PC-9 (cell line): ENCODE measurements around the gene PIP5K1B. TPM values are rescaled to one million over a fixed set of nuclear protein-coding genes. Genes with fewer than 3 reads are reported as not detected.

Experiments used
- BruUV-seq: library from RNA; stranded (reverse); fragments of 400-500 nt; replicated peaks from 2 replicates; lab custom pipeline; 2021; lab: Mats Ljungman, UMichigan
- CTCF ChIA-PET: fragments of 300-600 bp; sonication (Branson Sonifier 250); formaldehyde crosslinking; loops from one replicate; lab custom pipeline; 2022; ENCODE audit warnings: antibody characterized with exemption; lab: Charles Lee
- POLR2A ChIA-PET: fragments of 300-600 bp; sonication (Branson Sonifier 250); formaldehyde crosslinking; loops from one replicate; lab custom pipeline; 2022; ENCODE audit warnings: antibody characterized with exemption; ENCODE audit not compliant: unreplicated experiment; lab: Charles Lee
- DNase-seq, 2 experiments: peaks; one replicate each; pipeline versions ENCODE4 v3.0.0 to v3.0.0-alpha.2; 2015 to 2022; ENCODE audit warnings: mixed read lengths in 1 of 2
- H2AFZ ChIP-seq: fragments of 200-600 bp; sonication (generic); 2 replicates; pipeline ENCODE4 v1.8.1; 2017; ENCODE audit warnings: antibody characterized with exemption
- H3F3A ChIP-seq: fragments of 200-600 bp; sonication (generic); 2 replicates; pipeline ENCODE4 v1.8.1; 2017; ENCODE audit warnings: antibody characterized with exemption, mild to moderate bottlenecking, low read depth; ENCODE audit not compliant: insufficient read depth
- H3K27ac ChIP-seq: fragments of 200-600 bp; sonication (generic); 2 replicates; pipeline ENCODE4 v1.6.1; 2016; ENCODE audit warnings: mixed run types
- H3K27me3 ChIP-seq: fragments of 200-600 bp; sonication (generic); 2 replicates; pipeline ENCODE4 v1.6.1; 2016; ENCODE audit warnings: low read depth, mixed run types; ENCODE audit not compliant: insufficient read depth
- H3K36me3 ChIP-seq: fragments of 200-600 bp; sonication (generic); 2 replicates; pipeline ENCODE4 v1.6.1; 2016; ENCODE audit warnings: low read depth, mixed run types
- H3K4me1 ChIP-seq: fragments of 200-600 bp; sonication (generic); replicated peaks from 2 replicates; pipeline ENCODE4 v1.6.1; 2016; ENCODE audit warnings: mixed run types; ENCODE audit not compliant: insufficient read depth
- H3K4me2 ChIP-seq: fragments of 200-600 bp; sonication (generic); 2 replicates; pipeline ENCODE4 v1.6.1; 2017; ENCODE audit warnings: mixed run types
- H3K4me3 ChIP-seq: fragments of 200-600 bp; sonication (generic); 2 replicates; pipeline ENCODE4 v1.6.1; 2016; ENCODE audit warnings: mixed run types
- H3K79me2 ChIP-seq: fragments of 200-600 bp; sonication (generic); 2 replicates; pipeline ENCODE4 v1.6.1; 2017; ENCODE audit warnings: low read depth, mixed run types
- H3K9me2 ChIP-seq: fragments of 200-600 bp; sonication (generic); 2 replicates; pipeline ENCODE4 v1.8.1; 2017; ENCODE audit warnings: mild to moderate bottlenecking; ENCODE audit not compliant: insufficient read depth
- H3K9me3 ChIP-seq: fragments of 200-600 bp; sonication (generic); 2 replicates; pipeline ENCODE4 v1.8.1; 2016; ENCODE audit warnings: low read depth; ENCODE audit not compliant: insufficient read depth
- H4K20me1 ChIP-seq: fragments of 200-600 bp; sonication (generic); 2 replicates; pipeline ENCODE4 v1.8.1; 2017; ENCODE audit not compliant: insufficient read depth
- CTCF ChIP-seq: fragments of 200-600 bp; sonication (generic); conservative IDR thresholded peaks from 2 replicates; pipeline ENCODE4 v1.6.1; 2017; ENCODE audit warnings: mixed run types, antibody characterized with exemption, mild to moderate bottlenecking, moderate library complexity
- EZH2 ChIP-seq: fragments of 200-600 bp; sonication (generic); IDR thresholded peaks from 2 replicates; pipeline ENCODE4 v1.8.0; 2017; ENCODE audit warnings: antibody characterized with exemption, low read depth
- intact Hi-C: fragments of 100-400 bp; cut with micrococcal nuclease; formaldehyde crosslinking; loops from one replicate; pipeline ENCODE4 v1.10.0; 2022; ENCODE audit not compliant: unreplicated experiment
- total RNA-seq: library from RNA; stranded (reverse); gene quantifications from 2 replicates; pipeline ENCODE4 v1.2.3, GENCODE V29; 2021

Gene PIP5K1B
- total RNA-seq, 1 experiment from 2014 or later: not detected

- Histone ChIP-seq H3K4me2 (no peak overlapping the region), H3K79me2 (no peaks in the 10 kb centered on the region), H2AFZ (no peak overlapping the region), H3K36me3 (no peaks in the 10 kb centered on the region), H3K27ac (no peak overlapping the region), H3K9me3 (no peaks in the 10 kb centered on the region), H4K20me1 (no peaks in the 10 kb centered on the region), H3K4me3 (no peak overlapping the region), H3K4me1 (no peaks in the 10 kb centered on the region), H3K27me3 (peaks cover 36% of the 10 kb centered on the region), H3F3A (no peaks in the 10 kb centered on the region), H3K9me2 (no peaks in the 10 kb centered on the region)
- DNase-seq: no peak
- ChIA-PET CTCF (no interaction called here), POLR2A (no interaction called here)
- intact Hi-C loops: no loop called here
- BruUV-seq: no TSS peak
- TF ChIP-seq CTCF: no peak
- TF ChIP-seq EZH2: no peak
Observed at GRCh38 chr9:68970151-68970550, 265.1 kb downstream of the PIP5K1B start.

GRCh38 chr9:68973619-68974018, 268.6 kb downstream of the PIP5K1B start:
- peaks cover 25% of the 10 kb centered on the region; the same call in 1 of the 2 replicates for H3K27me3 ChIP-seq
- H3K4me3 ChIP-seq: no peak overlapping the region
- no peaks in the 10 kb centered on the region for H3K9me2 ChIP-seq
- no peak for DNase-seq
- CTCF ChIA-PET: no interaction called here
- no TSS peak for BruUV-seq
- POLR2A ChIA-PET: no interaction called here
- no peak overlapping the region for H3K4me2 ChIP-seq
- TF ChIP-seq CTCF (no peak), EZH2 (no peak)
- H3F3A ChIP-seq: no peaks in the 10 kb centered on the region
- intact Hi-C loops: no loop called here
- H2AFZ ChIP-seq: no peak overlapping the region
- no peaks in the 10 kb centered on the region for H3K79me2 ChIP-seq
- H3K9me3 ChIP-seq: no peaks in the 10 kb centered on the region
- no peak overlapping the region for H3K27ac ChIP-seq
- no peaks in the 10 kb centered on the region for H4K20me1 ChIP-seq
- no peaks in the 10 kb centered on the region for H3K36me3 ChIP-seq
- no peaks in the 10 kb centered on the region for H3K4me1 ChIP-seq

GRCh38 chr9:68974431-68974830, 269.4 kb downstream of the PIP5K1B start:
- Histone ChIP-seq H3F3A (no peaks in the 10 kb centered on the region), H3K36me3 (no peaks in the 10 kb centered on the region), H3K27me3 (peaks cover 27% of the 10 kb centered on the region; the same call in 1 of the 2 replicates), H3K9me3 (no peaks in the 10 kb centered on the region), H4K20me1 (no peaks in the 10 kb centered on the region), H3K9me2 (no peaks in the 10 kb centered on the region), H2AFZ (no peak overlapping the region), H3K4me2 (no peak overlapping the region), H3K79me2 (no peaks in the 10 kb centered on the region), H3K4me3 (no peak overlapping the region), H3K27ac (no peak overlapping the region), H3K4me1 (no peaks in the 10 kb centered on the region)
- ChIA-PET POLR2A (no interaction called here), CTCF (no interaction called here)
- no peak for DNase-seq
- intact Hi-C loops: no loop called here
- no TSS peak for BruUV-seq
- TF ChIP-seq EZH2: no peak
- no peak for TF ChIP-seq CTCF
